Prostate gland (tissue), 2 donors: ENCODE data around the gene EEF1A2.

Source experiments
- CTCF ChIP-seq, 4 experiments: fragments of 200-600 bp in 2 of 4; fragments of 450-650 bp in 2 of 4; sonication (generic) in 2 of 4; IDR thresholded peaks; 1 replicate in 3 of 4; 2 replicates in 1 of 4; pipeline ENCODE4 v1.5.1; 2016 to 2019; ENCODE audit warnings: antibody characterized with exemption in 4 of 4, mild to moderate bottlenecking in 2 of 4, moderate library complexity in 2 of 4
- POLR2A ChIP-seq: fragments of 450-650 bp; IDR thresholded peaks from one replicate; pipeline ENCODE4 v1.6.1; 2016; ENCODE audit warnings: antibody characterized with exemption, mild to moderate bottlenecking
- POLR2AphosphoS5 ChIP-seq: sonication (generic); formaldehyde crosslinking; IDR thresholded peaks from one replicate; pipeline ENCODE4 v1.6.1; 2017; ENCODE audit warnings: antibody characterized with exemption

GRCh38 chr20:63507083-63507743, 8.3 kb upstream of the EEF1A2 start:
- TF ChIP-seq CTCF (IDR thresholded peaks at IDR 0.05) = no peak
- no peak for TF ChIP-seq POLR2A
- no peak for TF ChIP-seq POLR2AphosphoS5
